ENCODE measurements around the gene TESK2. TPM values are rescaled to one million over a fixed set of nuclear protein-coding genes. Genes with fewer than 3 reads are reported as not detected.

The TESK2 gene
- total and polyA plus RNA-seq, 2 of the 8 experiments (the other 6 are each of a cell fraction or from before 2014, with no cell fraction given), result 10.8 to 12.6 TPM

GRCh38 chr1:45446530-45446929 lies 44.4 kb downstream of the TESK2 start (continued):
- TF ChIP-seq CHD7 (IDR thresholded peaks at IDR 0.05; ENCODE audit: insufficient replicate concordance, low read length) (no peak), TEAD4 (IDR thresholded peaks at IDR 0.05; ENCODE audit: low read depth, low read length) (no peak), YY1 (IDR thresholded peaks at IDR 0.05; ENCODE audit: low read depth, low read length) (no peak), KDM5A (IDR thresholded peaks at IDR 0.05; ENCODE audit: low read length) (no peak), EGR1 (IDR thresholded peaks at IDR 0.05; ENCODE audit: borderline replicate concordance, low read depth, low read length) (no peak), RNF2 (IDR thresholded peaks at IDR 0.05; ENCODE audit: borderline replicate concordance, low read depth, low read length, missing control alignments, poor library complexity, severe bottlenecking) (no peak), EZH2 (IDR thresholded peaks at IDR 0.05; ENCODE audit: low read depth, low read length, severe bottlenecking) (no peak)
